GM12865 (cell line): ENCODE data around the gene L3MBTL3.

Experiments used
- DNase-seq: peaks from one replicate; pipeline ENCODE4 v3.0.0; 2010; ENCODE audit warnings: low read depth
- H3K4me3 ChIP-seq: 2 replicates; pipeline ENCODE4 v1.5.1; 2011; ENCODE audit warnings: mild to moderate bottlenecking, low read depth, low read length, control low read depth
- TF ChIP-seq, protein P1 (sequence below): IDR thresholded peaks from 2 replicates; pipeline ENCODE4 v1.5.1; 2011; ENCODE audit warnings: low read length, control low read depth, low read depth, inconsistent platforms; ENCODE audit not compliant: insufficient read depth; ENCODE audit errors: missing control alignments

Gene L3MBTL3

DNA sequence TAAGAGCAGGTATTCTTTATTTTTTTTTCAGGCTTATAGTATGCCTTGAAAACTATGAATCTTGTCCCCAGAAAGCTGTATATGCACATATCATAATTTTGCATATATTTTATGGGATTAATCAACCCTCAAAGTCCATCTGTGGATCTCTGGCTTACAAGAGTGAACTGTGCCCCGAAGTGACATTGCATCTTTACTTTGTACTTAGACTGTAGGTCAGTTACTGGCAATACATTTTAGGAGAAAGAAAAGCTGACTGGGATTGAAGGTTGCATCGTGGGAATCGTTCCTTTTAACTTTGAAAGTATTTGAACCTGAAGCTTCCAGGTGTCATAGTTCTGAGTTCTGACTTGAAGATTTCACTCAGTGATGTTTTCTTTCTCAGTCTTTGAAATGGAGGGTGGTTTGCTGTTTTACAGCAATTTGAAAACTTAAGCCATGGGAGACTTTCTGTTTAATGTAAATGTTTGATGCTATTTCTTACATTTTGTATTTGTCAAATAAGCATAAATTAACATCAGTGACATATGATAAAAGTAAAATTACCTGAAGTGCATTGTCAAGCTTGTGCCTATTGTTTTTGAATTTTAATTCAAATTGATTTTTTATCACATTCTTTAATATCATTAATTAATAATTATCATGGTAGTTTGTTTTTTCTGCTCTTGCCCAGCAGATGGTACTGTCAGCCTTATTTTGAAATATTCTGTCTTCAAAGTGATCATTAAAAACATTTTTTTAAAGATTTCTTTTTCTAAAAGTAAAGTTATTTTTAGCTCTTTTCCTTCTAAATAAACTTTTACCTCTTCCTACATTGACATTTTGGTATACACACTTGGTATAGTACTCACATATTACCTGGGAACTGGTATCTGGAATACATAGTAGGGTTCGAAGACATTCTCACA, 29.0 kb downstream of the L3MBTL3 start:
- no peak for DNase-seq
- TF ChIP-seq, protein P1, sequence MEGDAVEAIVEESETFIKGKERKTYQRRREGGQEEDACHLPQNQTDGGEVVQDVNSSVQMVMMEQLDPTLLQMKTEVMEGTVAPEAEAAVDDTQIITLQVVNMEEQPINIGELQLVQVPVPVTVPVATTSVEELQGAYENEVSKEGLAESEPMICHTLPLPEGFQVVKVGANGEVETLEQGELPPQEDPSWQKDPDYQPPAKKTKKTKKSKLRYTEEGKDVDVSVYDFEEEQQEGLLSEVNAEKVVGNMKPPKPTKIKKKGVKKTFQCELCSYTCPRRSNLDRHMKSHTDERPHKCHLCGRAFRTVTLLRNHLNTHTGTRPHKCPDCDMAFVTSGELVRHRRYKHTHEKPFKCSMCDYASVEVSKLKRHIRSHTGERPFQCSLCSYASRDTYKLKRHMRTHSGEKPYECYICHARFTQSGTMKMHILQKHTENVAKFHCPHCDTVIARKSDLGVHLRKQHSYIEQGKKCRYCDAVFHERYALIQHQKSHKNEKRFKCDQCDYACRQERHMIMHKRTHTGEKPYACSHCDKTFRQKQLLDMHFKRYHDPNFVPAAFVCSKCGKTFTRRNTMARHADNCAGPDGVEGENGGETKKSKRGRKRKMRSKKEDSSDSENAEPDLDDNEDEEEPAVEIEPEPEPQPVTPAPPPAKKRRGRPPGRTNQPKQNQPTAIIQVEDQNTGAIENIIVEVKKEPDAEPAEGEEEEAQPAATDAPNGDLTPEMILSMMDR: no peak
- no peak overlapping the region for H3K4me3 ChIP-seq

DNA sequence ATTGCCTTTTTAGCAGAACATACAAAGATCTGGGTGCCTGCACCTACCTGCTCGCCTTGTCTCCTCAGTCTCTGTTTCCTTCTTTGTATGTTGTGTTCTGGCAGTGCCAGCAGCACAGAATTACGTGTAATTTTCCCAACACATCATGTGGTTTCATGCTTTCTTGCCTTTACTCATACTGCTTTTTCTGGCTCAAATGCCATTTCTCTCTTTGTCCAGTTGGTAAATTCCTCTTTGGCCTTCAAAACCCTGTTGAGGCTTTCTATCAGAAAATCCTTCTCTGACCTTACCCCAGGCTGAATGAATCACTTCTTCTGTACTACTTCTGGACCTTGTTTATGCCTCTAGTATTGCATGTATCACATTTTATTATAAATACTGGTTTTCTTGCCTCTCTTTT, 31.8 kb downstream of the L3MBTL3 start:
- DNase-seq: peak; percentile 12
- H3K4me3 ChIP-seq: no peak overlapping the region
- TF ChIP-seq, protein P1: no peak

DNA sequence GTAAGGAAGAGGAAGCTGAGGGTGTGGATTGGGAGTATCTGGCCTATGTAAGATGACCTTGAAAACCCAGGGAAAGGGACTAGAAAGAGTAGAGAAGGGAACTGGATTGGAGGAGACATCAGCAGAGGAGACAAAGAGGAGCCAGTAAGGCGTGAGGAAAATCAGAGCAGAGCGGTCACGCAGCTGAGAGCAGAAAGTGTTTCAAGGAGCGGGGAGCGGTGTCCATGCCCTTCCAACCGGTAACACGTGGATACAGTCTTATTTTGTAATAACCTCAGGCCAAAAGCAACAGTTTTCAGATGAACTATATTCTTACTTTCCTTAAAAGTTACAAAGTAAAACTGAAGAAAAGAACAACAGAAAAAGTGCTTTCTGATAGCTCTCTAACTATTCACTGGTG, 36.3 kb downstream of the L3MBTL3 start:
- DNase-seq: no peak
- no peak overlapping the region for H3K4me3 ChIP-seq
- TF ChIP-seq, protein P1: no peak

DNA sequence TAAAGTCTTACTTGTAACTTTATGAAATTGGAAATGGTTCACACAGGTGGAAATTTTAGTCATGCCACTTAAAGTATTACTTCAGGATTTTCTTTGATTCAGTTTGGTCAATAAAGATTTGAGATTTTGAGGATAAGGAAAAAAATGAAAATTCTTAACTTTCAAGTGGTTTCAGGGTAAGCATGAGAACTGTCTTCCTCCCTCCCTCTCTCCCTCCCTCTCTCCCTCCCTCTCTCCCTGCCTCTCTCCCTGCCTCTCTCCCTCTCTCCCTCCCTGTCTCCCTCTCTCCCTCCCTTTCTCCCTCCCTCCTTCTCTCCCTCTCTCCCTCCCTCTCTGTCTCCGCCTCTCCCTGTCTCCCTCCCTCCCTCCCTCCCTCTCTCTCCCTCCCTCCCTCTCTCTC, 36.9 kb downstream of the L3MBTL3 start:
- TF ChIP-seq, protein P1: no peak
- H3K4me3 ChIP-seq: no peak overlapping the region
- no peak for DNase-seq

DNA sequence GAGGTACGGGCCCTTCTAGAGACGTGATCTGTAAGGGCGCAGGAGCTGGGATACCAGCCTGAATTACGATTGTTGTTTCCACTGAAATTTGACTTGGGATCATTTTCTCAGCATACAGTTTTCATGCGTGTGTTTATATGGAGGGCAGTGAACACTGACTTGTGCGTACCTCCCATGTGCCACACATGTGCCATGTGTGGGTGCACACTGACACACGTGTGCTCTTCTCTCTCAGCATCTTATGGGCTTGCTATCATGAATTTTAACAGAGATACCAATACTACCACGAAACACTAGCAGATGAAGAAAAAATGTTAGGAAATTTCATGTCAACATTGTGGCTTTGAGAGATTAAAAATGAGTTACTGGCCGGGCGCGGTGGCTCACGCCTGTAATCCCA, 39.1 kb downstream of the L3MBTL3 start:
- no peak overlapping the region for H3K4me3 ChIP-seq
- no peak for DNase-seq
- TF ChIP-seq, protein P1: no peak

DNA sequence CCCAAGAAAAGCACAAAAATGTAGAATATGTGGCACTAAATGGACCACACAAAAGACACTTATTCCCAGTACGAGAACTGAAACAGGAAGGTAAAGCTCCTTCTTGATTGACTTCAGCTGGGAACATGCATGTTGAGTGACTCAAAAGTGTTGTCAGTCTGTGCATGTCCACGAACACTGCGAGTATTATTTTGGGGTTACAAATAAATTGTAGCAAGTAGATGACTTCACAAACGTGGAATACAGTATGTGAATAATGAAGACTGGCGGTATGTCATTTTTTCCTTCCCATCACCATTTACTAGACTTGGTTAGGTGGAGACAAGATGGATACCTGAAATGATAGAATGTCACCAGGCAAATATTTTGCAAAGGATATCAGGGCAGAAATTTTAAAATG, 45.4 kb downstream of the L3MBTL3 start:
- no peak for DNase-seq
- TF ChIP-seq, protein P1: no peak
- H3K4me3 ChIP-seq: no peak overlapping the region

DNA sequence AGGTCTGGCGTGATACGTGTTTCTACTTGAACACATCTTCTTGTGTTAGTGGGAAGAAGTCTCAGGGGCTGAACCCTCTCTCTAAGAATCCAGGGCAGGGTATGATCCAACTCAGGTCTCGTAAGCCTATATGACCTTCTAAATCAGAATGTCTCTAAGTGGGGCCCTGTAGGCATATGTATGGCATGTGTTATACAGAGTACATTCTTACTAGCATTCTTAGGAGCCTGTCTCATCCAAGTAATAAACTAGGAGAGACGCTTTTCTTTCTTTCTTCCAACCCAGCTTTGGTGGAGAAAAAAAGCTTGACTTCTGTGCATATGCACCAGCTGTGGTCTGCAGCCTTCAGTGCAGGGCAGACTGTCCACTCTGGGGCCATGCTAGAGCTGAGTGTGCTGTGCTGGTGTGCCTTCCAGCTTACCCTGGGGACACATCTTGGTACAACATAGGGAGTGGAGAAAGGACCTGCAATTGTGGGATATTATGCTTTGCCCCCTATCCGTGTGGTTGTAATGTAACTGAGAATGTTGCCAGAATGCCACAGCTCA, 47.3 kb downstream of the L3MBTL3 start:
- H3K4me3 ChIP-seq: no peak overlapping the region
- TF ChIP-seq, protein P1: no peak
- DNase-seq: no peak
